NCI-H82 (cell line): Measurements from ENCODE around the gene ATP11A.

Source experiments
- DNase-seq: peaks from one replicate; lab custom pipeline; 2025; lab: John Stamatoyannopoulos, UW

The ATP11A gene

DNA sequence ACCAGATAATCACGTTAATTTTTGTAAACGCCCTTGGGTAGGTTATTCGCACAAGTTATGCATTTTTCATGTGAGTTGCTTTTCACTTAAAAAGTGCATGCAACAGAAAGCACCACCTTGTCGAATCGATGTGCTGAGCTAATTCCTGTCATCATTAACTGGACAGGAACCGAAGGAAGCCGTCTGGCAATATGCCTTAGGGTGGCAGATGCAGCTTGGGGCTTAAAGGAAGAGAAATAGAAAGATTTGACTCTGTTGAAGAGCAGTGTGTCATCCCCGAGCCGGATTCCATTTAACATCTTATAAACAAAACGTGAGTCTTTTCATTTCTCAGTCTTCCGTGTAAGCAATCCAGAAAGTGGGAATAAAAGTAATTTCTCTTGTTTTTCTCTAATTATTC, 70.0 kb downstream of the ATP11A start:
- DNase-seq: no peak

GRCh38 chr13:112760435-112760834, 70.6 kb downstream of the ATP11A start:
- no peak for DNase-seq

- no peak for DNase-seq
Observed at GRCh38 chr13:112760931-112761330, 71.1 kb downstream of the ATP11A start.

DNA sequence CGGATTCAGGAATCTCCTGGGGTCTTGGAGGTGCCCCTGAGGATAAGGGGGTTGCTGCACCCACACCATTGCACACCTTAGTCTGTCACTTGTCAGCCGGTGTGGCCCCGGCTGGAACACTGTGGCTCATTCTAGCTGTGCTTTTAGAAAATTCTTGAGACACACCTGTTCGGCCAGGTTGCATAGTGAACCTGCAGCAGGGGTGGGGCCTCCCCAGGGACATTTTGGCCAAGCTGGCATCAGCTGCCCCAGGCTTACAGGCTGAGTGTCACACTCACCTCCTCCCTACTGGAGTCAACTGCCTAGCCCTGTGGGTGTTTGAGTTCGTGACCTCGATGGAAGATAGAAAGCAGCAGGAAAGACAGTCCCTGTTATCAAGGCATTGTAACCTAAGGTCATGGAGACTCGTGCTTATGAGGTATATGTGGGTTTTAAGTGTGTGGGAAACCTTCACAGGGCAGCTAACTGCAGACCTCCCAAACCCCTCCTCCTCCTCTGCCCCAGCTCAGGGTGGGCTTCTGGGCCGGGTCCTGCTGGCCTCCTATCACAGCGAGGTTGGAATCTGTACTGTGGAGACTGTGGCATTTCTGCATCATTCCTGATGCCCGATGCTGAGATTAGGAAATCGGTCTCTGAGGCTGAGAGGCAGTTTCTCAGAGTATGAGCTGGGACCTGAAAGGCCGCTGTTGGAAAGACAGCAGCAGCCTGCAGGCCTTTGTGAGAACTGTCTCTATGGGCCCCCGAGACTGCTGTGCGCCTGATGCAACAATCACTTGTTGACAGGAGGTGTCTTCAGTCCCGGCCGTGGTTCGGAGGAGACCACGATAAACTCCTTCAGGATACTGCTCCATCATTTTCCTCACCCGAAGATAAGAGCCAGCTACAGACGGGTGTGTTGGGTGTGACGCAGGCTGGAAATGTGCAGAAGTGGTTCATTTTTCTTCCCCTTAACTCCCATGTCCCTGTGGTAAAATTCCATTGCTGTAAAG, 72.2 kb downstream of the ATP11A start:
- no peak for DNase-seq

GRCh38 chr13:112762690-112763080, 72.8 kb downstream of the ATP11A start:
- DNase-seq: no peak

- DNase-seq: no peak
Observed at GRCh38 chr13:112764028-112764427, 74.2 kb downstream of the ATP11A start.

GRCh38 chr13:112764864-112765561, 75.2 kb downstream of the ATP11A start:
- no peak for DNase-seq

GRCh38 chr13:112765731-112766130, 75.9 kb downstream of the ATP11A start:
- DNase-seq: no peak

GRCh38 chr13:112766336-112766735, 76.5 kb downstream of the ATP11A start:
- DNase-seq: no peak

- DNase-seq: no peak
Observed at GRCh38 chr13:112767506-112768471, 78.0 kb downstream of the ATP11A start.

- DNase-seq: no peak
Observed at GRCh38 chr13:112768795-112769481, 79.1 kb downstream of the ATP11A start.

DNA sequence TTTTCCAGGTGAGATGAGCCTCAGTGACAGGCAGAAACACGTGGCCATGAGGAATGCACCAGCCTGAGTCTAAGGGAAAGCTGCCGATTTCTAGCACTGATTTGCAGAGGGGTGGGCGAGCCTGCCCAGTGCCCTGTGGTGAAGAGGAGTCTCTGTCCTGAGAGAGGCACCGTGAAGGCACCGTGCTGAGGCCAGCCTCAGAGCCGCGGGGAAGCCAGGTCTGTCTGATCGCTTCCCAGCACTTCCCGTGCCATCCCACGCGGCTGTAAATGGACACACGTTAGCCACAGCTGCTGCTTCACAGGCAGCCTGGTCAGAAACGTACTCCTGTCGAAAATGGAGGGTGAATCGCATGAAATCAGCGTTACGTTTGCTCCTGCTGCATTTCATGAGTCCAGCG, 79.8 kb downstream of the ATP11A start:
- DNase-seq: no peak

DNA sequence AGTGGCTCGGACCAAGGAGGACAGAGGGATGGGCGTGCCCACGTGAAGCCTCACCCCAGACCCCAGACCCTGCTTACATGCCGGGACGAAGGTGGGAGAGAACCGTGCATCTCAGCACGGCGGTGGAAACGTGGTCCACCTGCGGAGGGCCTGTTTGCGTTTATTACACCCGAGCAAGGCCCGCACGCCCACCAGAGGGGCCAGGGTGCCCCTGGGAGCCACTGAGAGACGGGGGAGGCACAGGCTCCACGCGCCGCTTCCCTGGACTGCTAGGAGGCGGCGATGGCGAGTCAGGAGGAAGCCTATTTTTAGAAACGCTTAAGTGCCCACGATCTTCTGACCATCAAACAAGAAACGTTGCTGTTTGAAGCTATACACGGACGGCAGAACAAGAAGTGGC, 80.7 kb downstream of the ATP11A start:
- DNase-seq: no peak

- no peak for DNase-seq
Observed at GRCh38 chr13:112771139-112771876, 81.5 kb downstream of the ATP11A start.

DNA sequence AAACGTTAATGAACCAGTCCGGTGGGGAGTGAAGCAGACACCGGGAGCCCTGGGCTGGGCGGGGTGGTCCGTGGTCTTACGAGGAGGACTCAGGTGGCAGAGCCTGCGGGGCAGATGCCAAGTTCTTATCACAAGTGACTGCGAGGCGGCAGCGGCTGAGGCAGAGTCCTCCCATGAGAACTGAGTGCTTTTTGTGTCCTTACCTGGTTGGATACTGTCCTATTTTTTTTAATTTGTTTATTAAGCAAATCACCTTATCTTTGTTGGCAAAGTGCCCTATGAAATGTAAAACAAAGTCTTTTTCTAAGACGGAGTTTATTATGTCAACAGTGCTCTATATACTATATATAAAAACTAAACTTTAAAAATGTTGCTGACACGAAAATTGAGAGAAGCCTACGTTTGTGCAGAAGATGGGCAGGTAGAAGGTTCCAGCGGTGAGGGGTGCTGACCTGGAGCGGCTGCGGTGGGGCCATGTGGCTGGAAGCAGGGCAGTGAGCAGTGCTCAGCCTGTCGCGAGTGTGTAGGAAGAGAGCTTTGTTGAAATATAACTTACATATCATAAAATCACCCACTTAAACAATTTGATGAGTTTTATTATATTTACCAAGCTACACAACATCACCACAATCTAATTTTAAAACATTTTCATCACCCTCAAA, 82.2 kb downstream of the ATP11A start:
- no peak for DNase-seq

DNA sequence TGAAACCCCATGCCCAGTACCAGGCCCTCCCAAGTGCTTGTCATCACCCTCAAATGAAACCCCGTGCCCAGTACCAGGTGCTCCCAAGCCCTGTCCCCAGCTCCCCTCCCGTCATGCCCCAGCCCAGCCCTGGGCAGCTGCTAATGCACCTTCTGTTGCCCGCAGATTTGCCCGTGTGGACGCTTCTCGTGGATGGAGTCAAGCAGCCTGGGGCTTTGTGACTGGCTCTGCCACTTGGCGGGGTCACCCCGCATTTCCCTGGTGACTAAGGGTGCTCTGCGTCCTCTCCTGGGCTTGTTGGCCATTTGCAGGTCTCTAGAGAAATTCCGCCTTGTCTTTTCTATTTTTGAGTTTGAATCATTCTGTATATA, 82.7 kb downstream of the ATP11A start:
- no peak for DNase-seq

- no peak for DNase-seq
Observed at GRCh38 chr13:112772929-112773328, 83.1 kb downstream of the ATP11A start.

DNA sequence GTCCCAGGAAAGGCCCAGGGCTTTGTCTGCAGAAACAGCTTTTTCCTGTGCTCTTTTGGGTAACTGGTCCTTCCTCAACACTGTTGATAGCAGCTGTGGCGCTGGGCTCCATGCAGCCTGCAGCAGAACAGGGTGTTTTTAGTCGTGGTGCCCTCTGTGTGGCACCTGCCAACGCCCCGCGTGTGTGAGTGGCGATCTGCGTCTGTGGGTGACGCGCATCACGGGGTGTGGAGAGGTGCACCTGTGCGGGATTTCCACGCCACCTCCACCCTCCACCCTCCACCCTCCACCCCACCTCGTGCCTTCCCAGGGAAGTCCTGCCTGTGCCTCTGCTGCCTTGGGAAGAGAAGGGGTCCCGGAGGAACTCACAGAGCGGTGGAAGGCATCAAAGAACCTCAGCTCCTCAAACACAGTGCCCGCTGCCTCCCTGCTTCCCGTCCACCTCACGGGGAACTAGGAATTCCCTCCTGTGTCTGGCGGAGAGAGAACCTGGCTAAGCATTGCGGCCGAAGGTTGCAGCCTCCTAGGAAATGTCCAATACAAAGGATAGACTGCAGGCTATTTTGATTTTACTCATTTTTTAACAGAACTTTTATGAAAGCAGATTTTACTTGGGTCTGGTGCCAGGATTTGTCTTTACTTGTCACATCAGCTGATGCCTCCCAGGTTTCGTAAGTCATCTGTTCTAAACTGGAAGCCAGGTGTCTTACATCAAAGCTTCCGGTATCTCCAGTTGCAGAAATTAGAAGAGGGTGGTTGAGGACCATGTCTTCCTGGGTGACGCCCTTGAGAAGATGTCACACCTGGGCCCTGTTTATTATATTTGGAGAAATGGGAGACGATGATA, 84.0 kb downstream of the ATP11A start:
- DNase-seq: no peak

GRCh38 chr13:112774448-112774792, 84.6 kb downstream of the ATP11A start:
- no peak for DNase-seq
